ENCODE results near the gene ADRA2B. TPM values are rescaled to one million over a fixed set of nuclear protein-coding genes. Genes with fewer than 3 reads are reported as not detected.

Gene ADRA2B
- total RNA-seq, 1 donor from 2014 or later = not detected

GRCh38 chr2:96092951-96093350 is 23.4 kb downstream of the ADRA2B start:
- Histone ChIP-seq H3K36me3 (ENCODE audit: control insufficient read depth, insufficient read depth, low read length) (no peaks in the 10 kb centered on the region), H3K27me3 (ENCODE audit: control insufficient read depth, insufficient read depth, low read length) (peaks cover 11% of the 10 kb centered on the region), H3K4me3 (ENCODE audit: low read depth, low read length) (no peak overlapping the region)
- TF ChIP-seq, protein P1, sequence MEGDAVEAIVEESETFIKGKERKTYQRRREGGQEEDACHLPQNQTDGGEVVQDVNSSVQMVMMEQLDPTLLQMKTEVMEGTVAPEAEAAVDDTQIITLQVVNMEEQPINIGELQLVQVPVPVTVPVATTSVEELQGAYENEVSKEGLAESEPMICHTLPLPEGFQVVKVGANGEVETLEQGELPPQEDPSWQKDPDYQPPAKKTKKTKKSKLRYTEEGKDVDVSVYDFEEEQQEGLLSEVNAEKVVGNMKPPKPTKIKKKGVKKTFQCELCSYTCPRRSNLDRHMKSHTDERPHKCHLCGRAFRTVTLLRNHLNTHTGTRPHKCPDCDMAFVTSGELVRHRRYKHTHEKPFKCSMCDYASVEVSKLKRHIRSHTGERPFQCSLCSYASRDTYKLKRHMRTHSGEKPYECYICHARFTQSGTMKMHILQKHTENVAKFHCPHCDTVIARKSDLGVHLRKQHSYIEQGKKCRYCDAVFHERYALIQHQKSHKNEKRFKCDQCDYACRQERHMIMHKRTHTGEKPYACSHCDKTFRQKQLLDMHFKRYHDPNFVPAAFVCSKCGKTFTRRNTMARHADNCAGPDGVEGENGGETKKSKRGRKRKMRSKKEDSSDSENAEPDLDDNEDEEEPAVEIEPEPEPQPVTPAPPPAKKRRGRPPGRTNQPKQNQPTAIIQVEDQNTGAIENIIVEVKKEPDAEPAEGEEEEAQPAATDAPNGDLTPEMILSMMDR (IDR thresholded peaks at IDR 0.05; ENCODE audit: insufficient read depth, low read length, severe bottlenecking) = no peak
- FAIRE-seq = no peak
- no peak for DNase-seq (ENCODE audit: low read depth)

DNA sequence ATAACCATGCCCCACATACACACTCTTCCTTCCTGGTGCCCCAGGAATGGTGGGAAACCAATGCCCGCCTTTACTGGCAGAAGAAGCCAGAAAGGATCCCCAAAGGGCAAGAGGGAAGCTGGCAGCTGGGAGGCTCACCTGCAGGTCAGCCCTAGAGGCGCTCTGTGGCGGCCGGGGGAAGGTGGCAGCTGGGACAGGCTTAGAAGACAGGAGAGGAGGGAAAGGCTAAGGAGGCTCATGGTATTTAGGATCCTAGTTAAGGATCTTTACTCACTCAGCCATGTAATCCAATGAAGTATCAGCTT is 23.8 kb downstream of the ADRA2B start:
- H3K36me3 ChIP-seq (ENCODE audit: control insufficient read depth, insufficient read depth, low read length) = no peaks in the 10 kb centered on the region
- H3K4me3 ChIP-seq (ENCODE audit: low read depth, low read length) = no peak overlapping the region
- FAIRE-seq (no peak), DNase-seq (ENCODE audit: low read depth) (no peak)
- peaks cover 11% of the 10 kb centered on the region for H3K27me3 ChIP-seq (ENCODE audit: control insufficient read depth, insufficient read depth, low read length)
- TF ChIP-seq, protein P1 (IDR thresholded peaks at IDR 0.05; ENCODE audit: insufficient read depth, low read length, severe bottlenecking) = no peak

GRCh38 chr2:96091711-96092572 is 24.4 kb downstream of the ADRA2B start:
- TF ChIP-seq, protein P1 (IDR thresholded peaks at IDR 0.05; ENCODE audit: insufficient read depth, low read length, severe bottlenecking) = no peak
- FAIRE-seq (no peak), DNase-seq (ENCODE audit: low read depth) (peak; percentile 14)
- Histone ChIP-seq H3K36me3 (ENCODE audit: control insufficient read depth, insufficient read depth, low read length) (no peaks in the 10 kb centered on the region), H3K27me3 (ENCODE audit: control insufficient read depth, insufficient read depth, low read length) (peaks cover 11% of the 10 kb centered on the region), H3K4me3 (ENCODE audit: low read depth, low read length) (no peak overlapping the region)

GRCh38 chr2:96091141-96091710 is 25.1 kb downstream of the ADRA2B start:
- TF ChIP-seq, protein P1 (IDR thresholded peaks at IDR 0.05; ENCODE audit: insufficient read depth, low read length, severe bottlenecking) = no peak
- no peak for DNase-seq (ENCODE audit: low read depth)
- Histone ChIP-seq H3K4me3 (ENCODE audit: low read depth, low read length) (no peak overlapping the region), H3K27me3 (ENCODE audit: control insufficient read depth, insufficient read depth, low read length) (peaks cover 11% of the 10 kb centered on the region), H3K36me3 (ENCODE audit: control insufficient read depth, insufficient read depth, low read length) (no peaks in the 10 kb centered on the region)
- no peak for FAIRE-seq

DNA sequence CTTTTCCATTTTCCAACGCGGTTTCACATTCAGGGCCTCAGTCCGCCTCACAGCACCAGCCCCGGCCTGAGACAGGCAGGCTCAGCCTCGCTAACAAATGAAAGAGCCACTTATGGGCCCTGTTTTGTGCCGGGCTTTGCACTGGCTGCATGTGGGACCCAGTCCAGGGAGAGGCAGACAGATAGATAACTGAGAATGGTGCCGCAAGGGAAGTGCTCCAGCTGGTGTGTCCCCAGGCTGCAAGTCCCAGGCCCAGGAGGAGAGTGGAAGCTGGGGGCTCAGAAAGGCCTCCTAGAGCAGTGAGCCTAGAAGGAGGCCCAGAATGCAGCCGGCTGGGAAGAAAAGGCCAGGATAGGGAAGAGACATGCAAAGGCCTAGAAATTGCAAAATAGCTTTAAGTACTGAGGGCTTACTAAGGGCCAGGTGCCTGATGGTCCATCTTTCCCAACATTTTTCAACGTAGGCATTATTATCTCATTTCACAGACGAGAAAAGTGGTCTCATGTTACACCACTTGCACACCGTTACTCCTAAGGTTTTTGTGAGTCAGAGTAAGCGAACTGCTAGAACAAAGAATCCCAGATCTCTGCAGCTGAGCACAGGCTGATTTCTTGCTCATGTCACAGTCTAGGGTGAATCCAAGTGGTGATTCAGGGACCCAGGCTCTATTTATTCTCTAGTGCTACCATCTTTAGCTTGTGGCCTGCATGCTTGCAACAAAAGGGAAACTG is 26.0 kb downstream of the ADRA2B start:
- peak; percentile 65 for DNase-seq (ENCODE audit: low read depth)
- no peak for FAIRE-seq
- peaks cover 11% of the 10 kb centered on the region for H3K27me3 ChIP-seq (ENCODE audit: control insufficient read depth, insufficient read depth, low read length)
- no peaks in the 10 kb centered on the region for H3K36me3 ChIP-seq (ENCODE audit: control insufficient read depth, insufficient read depth, low read length)
- H3K4me3 ChIP-seq (ENCODE audit: low read depth, low read length) = no peak overlapping the region
- TF ChIP-seq, protein P1 (IDR thresholded peaks at IDR 0.05; ENCODE audit: insufficient read depth, low read length, severe bottlenecking) = no peak

Measured in bronchial epithelial cell (primary cell).